ENCODE data around the gene FANCM.

DNA sequence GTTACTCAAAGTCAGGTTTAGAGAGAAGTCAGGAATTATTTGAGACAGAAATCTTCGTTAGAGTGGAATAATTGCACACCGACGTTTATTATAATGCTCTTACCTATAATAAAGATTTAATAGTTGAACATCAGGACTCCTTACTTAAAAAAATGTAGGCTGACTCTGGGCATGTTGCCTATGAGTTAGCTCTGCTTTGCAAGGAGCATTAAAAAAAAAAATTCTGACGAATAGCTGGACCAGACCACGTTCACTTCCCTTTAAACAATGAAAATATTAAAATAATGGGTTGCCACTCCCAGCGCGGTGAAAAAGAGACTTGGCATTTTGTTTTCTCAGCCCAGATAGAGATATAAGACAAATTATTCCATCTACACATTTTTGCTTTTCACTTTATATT, 574 bp upstream of the FANCM start:
- TF ChIP-seq, protein P1, sequence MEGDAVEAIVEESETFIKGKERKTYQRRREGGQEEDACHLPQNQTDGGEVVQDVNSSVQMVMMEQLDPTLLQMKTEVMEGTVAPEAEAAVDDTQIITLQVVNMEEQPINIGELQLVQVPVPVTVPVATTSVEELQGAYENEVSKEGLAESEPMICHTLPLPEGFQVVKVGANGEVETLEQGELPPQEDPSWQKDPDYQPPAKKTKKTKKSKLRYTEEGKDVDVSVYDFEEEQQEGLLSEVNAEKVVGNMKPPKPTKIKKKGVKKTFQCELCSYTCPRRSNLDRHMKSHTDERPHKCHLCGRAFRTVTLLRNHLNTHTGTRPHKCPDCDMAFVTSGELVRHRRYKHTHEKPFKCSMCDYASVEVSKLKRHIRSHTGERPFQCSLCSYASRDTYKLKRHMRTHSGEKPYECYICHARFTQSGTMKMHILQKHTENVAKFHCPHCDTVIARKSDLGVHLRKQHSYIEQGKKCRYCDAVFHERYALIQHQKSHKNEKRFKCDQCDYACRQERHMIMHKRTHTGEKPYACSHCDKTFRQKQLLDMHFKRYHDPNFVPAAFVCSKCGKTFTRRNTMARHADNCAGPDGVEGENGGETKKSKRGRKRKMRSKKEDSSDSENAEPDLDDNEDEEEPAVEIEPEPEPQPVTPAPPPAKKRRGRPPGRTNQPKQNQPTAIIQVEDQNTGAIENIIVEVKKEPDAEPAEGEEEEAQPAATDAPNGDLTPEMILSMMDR (IDR thresholded peaks at IDR 0.05), result no peak
- no peak for TF ChIP-seq POLR2A (IDR thresholded peaks at IDR 0.05)
